ENCODE results near the gene GMDS. TPM values are rescaled to one million over a fixed set of nuclear protein-coding genes. Genes with fewer than 3 reads are reported as not detected.

The GMDS gene
- total RNA-seq, 4 donors from 2014 or later = 197 to 375 (median 215) TPM

- no peaks in the 10 kb centered on the region for H3K36me3 ChIP-seq
- TF ChIP-seq POLR2A (IDR thresholded peaks at IDR 0.05) (no peak), CTCF (IDR thresholded peaks at IDR 0.05) (no peak)
- peaks cover 0 to 7% (median 0%) of the 10 kb centered on the region in 4 donors for H3K4me1 ChIP-seq
- H3K27ac ChIP-seq = no peak overlapping the region
- DNase-seq = no peak
- no peak overlapping the region for H3K4me3 ChIP-seq
- no peaks in the 10 kb centered on the region for H3K9me3 ChIP-seq
- H3K27me3 ChIP-seq = no peaks in the 10 kb centered on the region
Observed at GRCh38 chr6:2158596-2159271, 86.7 kb downstream of the GMDS start.

GRCh38 chr6:2157441-2158127 lies 87.8 kb downstream of the GMDS start:
- no peak for DNase-seq
- no peaks in the 10 kb centered on the region for H3K27me3 ChIP-seq
- no peak overlapping the region for H3K4me3 ChIP-seq
- no peak for TF ChIP-seq POLR2A (IDR thresholded peaks at IDR 0.05)
- TF ChIP-seq CTCF (IDR thresholded peaks at IDR 0.05) = no peak
- H3K27ac ChIP-seq = no peak overlapping the region
- peaks cover 0 to 7% (median 0%) of the 10 kb centered on the region in 4 donors for H3K4me1 ChIP-seq
- H3K9me3 ChIP-seq = no peaks in the 10 kb centered on the region
- no peaks in the 10 kb centered on the region for H3K36me3 ChIP-seq

- Histone ChIP-seq H3K4me1 (peaks cover 0 to 7% (median 0%) of the 10 kb centered on the region in 4 donors), H3K27ac (no peak overlapping the region), H3K27me3 (no peaks in the 10 kb centered on the region), H3K4me3 (no peak overlapping the region), H3K36me3 (no peaks in the 10 kb centered on the region), H3K9me3 (no peaks in the 10 kb centered on the region)
- DNase-seq = no peak
- no peak for TF ChIP-seq POLR2A (IDR thresholded peaks at IDR 0.05)
- no peak for TF ChIP-seq CTCF (IDR thresholded peaks at IDR 0.05)
Observed at GRCh38 chr6:2155206-2155605, 90.2 kb downstream of the GMDS start.

GRCh38 chr6:2149361-2150006 lies 95.9 kb downstream of the GMDS start:
- Histone ChIP-seq H3K4me3 (no peak overlapping the region), H3K36me3 (no peaks in the 10 kb centered on the region), H3K27ac (no peak overlapping the region), H3K27me3 (no peaks in the 10 kb centered on the region), H3K4me1 (no peaks in the 10 kb centered on the region), H3K9me3 (no peaks in the 10 kb centered on the region)
- DNase-seq = no peak
- TF ChIP-seq CTCF (IDR thresholded peaks at IDR 0.05) (no peak), POLR2A (IDR thresholded peaks at IDR 0.05) (no peak)

- no peak for DNase-seq
- TF ChIP-seq CTCF (IDR thresholded peaks at IDR 0.05) (no peak), POLR2A (IDR thresholded peaks at IDR 0.05) (no peak)
- no peak overlapping the region for H3K27ac ChIP-seq
- no peaks in the 10 kb centered on the region for H3K36me3 ChIP-seq
- no peak overlapping the region for H3K4me3 ChIP-seq
- no peaks in the 10 kb centered on the region for H3K4me1 ChIP-seq
- H3K27me3 ChIP-seq = no peaks in the 10 kb centered on the region
- no peaks in the 10 kb centered on the region for H3K9me3 ChIP-seq
Observed at GRCh38 chr6:2148748-2149147, 96.7 kb downstream of the GMDS start.

Data from Peyer's patch (tissue), 4 donors.